ENCODE data around the gene ZBTB16.

DNA sequence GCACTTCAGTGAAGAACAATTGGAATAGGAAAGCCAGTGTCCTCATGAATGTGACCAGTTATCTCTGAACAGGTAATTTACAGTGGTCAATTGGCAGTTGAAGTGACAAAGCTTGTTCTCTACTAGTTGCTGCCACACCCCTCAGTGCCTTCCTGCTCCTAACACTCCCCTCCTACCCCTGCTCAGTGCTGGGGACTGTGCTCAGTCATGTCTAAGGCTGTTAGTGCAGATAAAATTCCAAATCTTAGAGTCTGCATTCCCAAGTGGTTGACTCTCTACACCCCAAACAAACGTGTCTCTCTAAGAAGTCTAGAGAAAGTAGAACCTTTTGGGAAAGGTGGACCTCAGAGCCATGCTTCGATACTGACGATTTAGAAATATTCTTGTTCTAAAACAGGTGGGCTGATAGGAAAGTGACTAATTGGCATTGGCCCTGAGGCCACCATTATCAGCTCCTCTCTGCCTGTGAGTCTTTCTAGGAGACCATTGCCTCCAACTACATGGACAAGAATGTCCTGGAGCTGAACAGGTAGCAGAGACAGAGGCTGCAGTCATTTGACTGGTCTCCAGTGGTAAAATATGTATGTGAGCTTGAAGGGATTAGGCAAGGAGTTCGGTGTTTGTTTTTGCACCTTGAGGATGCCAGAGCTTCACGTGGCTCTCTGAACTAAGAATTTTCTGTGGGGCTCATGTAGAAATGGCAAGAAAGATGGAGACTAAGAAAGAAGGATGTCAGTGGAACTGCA, 214.6 kb downstream of the ZBTB16 start:
- TF ChIP-seq POLR2A (IDR thresholded peaks at IDR 0.05; ENCODE audit: low read length): no peak
- TF ChIP-seq GATA1 (IDR thresholded peaks at IDR 0.05; ENCODE audit: low read depth, low read length): no peak

All from erythroblast (primary cell).